Liver (tissue), 3 donors: ENCODE measurements around the gene CYTH3.

ENCODE experiments used
- CTCF ChIP-seq: fragments of 150-350 bp; IDR thresholded peaks from 2 replicates; pipeline ENCODE4 v1.5.1; 2017; ENCODE audit warnings: improper control_type of control experiment, low read depth, low read length; ENCODE audit not compliant: missing input control
- GABPA ChIP-seq, 2 donors: IDR thresholded peaks in 1 of 2; conservative IDR thresholded peaks in 1 of 2; 2 replicates each; pipeline ENCODE4 v1.6.1; 2016; ENCODE audit warnings: antibody characterized with exemption in 2 of 2, mild to moderate bottlenecking in 1 of 2, moderate library complexity in 1 of 2
- JUND ChIP-seq, 2 donors: IDR thresholded peaks; 2 replicates each; pipeline ENCODE4 v1.6.1; 2016; ENCODE audit warnings: antibody characterized with exemption in 2 of 2
- RAD21 ChIP-seq, 2 donors: IDR thresholded peaks; 2 replicates each; pipeline ENCODE4 v1.6.1; 2016; ENCODE audit warnings: antibody characterized with exemption in 2 of 2, mild to moderate bottlenecking in 2 of 2
- TAF1 ChIP-seq: conservative IDR thresholded peaks from 2 replicates; pipeline ENCODE4 v1.6.1; 2016; ENCODE audit warnings: antibody characterized with exemption, mild to moderate bottlenecking
- donor health status: healthy.
- donor health status: healthy.

GRCh38 chr7:6252748-6253147 is 19.7 kb downstream of the CYTH3 start:
- TF ChIP-seq JUND (IDR thresholded peaks at IDR 0.05) = no peak
- TF ChIP-seq CTCF = no peak
- no peak for TF ChIP-seq TAF1
- no peak for TF ChIP-seq RAD21 (IDR thresholded peaks at IDR 0.05)
- no peak for TF ChIP-seq GABPA (IDR thresholded peaks at IDR 0.05 in 1 of 2, conservative IDR thresholded peaks at IDR 0.05 in 1 of 2)
